IMR-90 (cell line): ENCODE measurements around the gene GFRA3. TPM values are rescaled to one million over a fixed set of nuclear protein-coding genes. Genes with fewer than 3 reads are reported as not detected.

Source experiments
- ATAC-seq: fragments of 200-7000 bp; cut with Tn5 transposase; 2 replicates; pipeline ENCODE4 v1.9.1; 2020; ENCODE audit warnings: low read depth, mild to moderate bottlenecking, moderate library complexity
- BruUV-seq: library from RNA; stranded (reverse); fragments of 400-500 nt; replicated peaks from 2 replicates; lab custom pipeline; 2021; lab: Mats Ljungman, UMichigan
- CTCF ChIA-PET: fragments of 300-600 bp; formaldehyde crosslinking; extraction: SDS; loops from one replicate; lab custom pipeline; 2021; ENCODE audit warnings: antibody characterized with exemption; lab: Yijun Ruan, JAX
- POLR2A ChIA-PET: fragments of 300-600 bp; sonication (Branson Sonifier 250); formaldehyde crosslinking; loops from one replicate; lab custom pipeline; 2022; ENCODE audit warnings: antibody characterized with exemption; ENCODE audit not compliant: unreplicated experiment; lab: Charles Lee
- DNase-seq: peaks from one replicate; pipeline ENCODE4 v3.0.0; 2013
- H2AFZ ChIP-seq: replicated peaks from 2 replicates; pipeline ENCODE3; 2013; ENCODE audit warnings: low read length, mild to moderate bottlenecking; ENCODE audit not compliant: poor library complexity
- H2AK5ac ChIP-seq: 2 replicates; pipeline ENCODE4 v1.6.1; 2013; ENCODE audit warnings: low read depth, low read length, inconsistent platforms
- H2AK9ac ChIP-seq: replicated peaks from 2 replicates; pipeline ENCODE3; 2013; ENCODE audit warnings: mild to moderate bottlenecking, low read depth, low read length, moderate library complexity; ENCODE audit not compliant: poor library complexity
- H2BK120ac ChIP-seq: 2 replicates; pipeline ENCODE4 v1.6.1; 2013; ENCODE audit warnings: low read depth, low read length, inconsistent platforms
- H2BK15ac ChIP-seq: 3 replicates; pipeline ENCODE4 v1.6.1; 2013; ENCODE audit warnings: low read depth, low read length, inconsistent platforms
- H2BK20ac ChIP-seq: 2 replicates; pipeline ENCODE4 v1.6.1; 2013; ENCODE audit warnings: low read depth, mild to moderate bottlenecking, inconsistent platforms, low read length, moderate library complexity
- H2BK5ac ChIP-seq: 2 replicates; pipeline ENCODE4 v1.6.1; 2013; ENCODE audit warnings: mild to moderate bottlenecking, low read depth, low read length, inconsistent platforms; ENCODE audit not compliant: poor library complexity, severe bottlenecking
- H3K14ac ChIP-seq: replicated peaks from 2 replicates; pipeline ENCODE4 v1.6.1; 2013; ENCODE audit warnings: low read depth, low read length, inconsistent platforms
- H3K18ac ChIP-seq: 2 replicates; pipeline ENCODE4 v1.6.1; 2013; ENCODE audit warnings: low read depth, low read length, control low read depth
- H3K23ac ChIP-seq: 2 replicates; pipeline ENCODE4 v1.6.1; 2013; ENCODE audit warnings: low read depth, low read length, inconsistent platforms
- H3K27ac ChIP-seq: 2 replicates; pipeline ENCODE4 v1.5.1; 2013; ENCODE audit warnings: mild to moderate bottlenecking, control low read depth, low read length; ENCODE audit not compliant: insufficient read depth
- H3K27me3 ChIP-seq: 2 replicates; pipeline ENCODE4 v1.6.1; 2013; ENCODE audit warnings: low read length; ENCODE audit not compliant: control insufficient read depth, insufficient read depth
- H3K36me3 ChIP-seq: 2 replicates; pipeline ENCODE4 v1.6.1; 2013; ENCODE audit warnings: low read length, mixed read lengths; ENCODE audit not compliant: control insufficient read depth, insufficient read depth
- H3K4ac ChIP-seq: 2 replicates; pipeline ENCODE4 v1.6.1; 2013; ENCODE audit warnings: low read depth, low read length, inconsistent platforms
- H3K4me1 ChIP-seq: 2 replicates; pipeline ENCODE4 v1.6.1; 2013; ENCODE audit warnings: low read length, mixed read lengths; ENCODE audit not compliant: control insufficient read depth, insufficient read depth
- H3K4me2 ChIP-seq: 2 replicates; pipeline ENCODE4 v1.6.1; 2013; ENCODE audit warnings: low read depth, mild to moderate bottlenecking, control low read depth, low read length, moderate library complexity
- H3K4me3 ChIP-seq: 2 replicates; pipeline ENCODE4 v1.5.1; 2013; ENCODE audit warnings: low read depth, mild to moderate bottlenecking, control low read depth, low read length, moderate library complexity; ENCODE audit not compliant: insufficient read depth
- H3K56ac ChIP-seq: 2 replicates; pipeline ENCODE4 v1.6.1; 2013; ENCODE audit warnings: low read length, inconsistent platforms; ENCODE audit not compliant: insufficient read depth; ENCODE audit errors: extremely low read depth
- H3K79me1 ChIP-seq, 2 experiments: 2 replicates each; pipeline ENCODE4 v1.6.1; 2013; ENCODE audit warnings: low read length in 2 of 2, inconsistent platforms in 1 of 2, low read depth in 1 of 2
- H3K9ac ChIP-seq: 2 replicates; pipeline ENCODE4 v1.6.1; 2013; ENCODE audit warnings: low read depth, low read length, control low read depth
- H3K9me1 ChIP-seq: 2 replicates; pipeline ENCODE4 v1.6.1; 2013; ENCODE audit warnings: low read length, inconsistent platforms; ENCODE audit not compliant: insufficient read depth
- H3K9me3 ChIP-seq: 2 replicates; pipeline ENCODE4 v1.6.1; 2013; ENCODE audit warnings: low read length; ENCODE audit not compliant: control insufficient read depth, insufficient read depth
- H4K20me1 ChIP-seq: 2 replicates; pipeline ENCODE4 v1.6.1; 2013; ENCODE audit warnings: low read length, inconsistent platforms; ENCODE audit not compliant: insufficient read depth
- H4K5ac ChIP-seq: 2 replicates; pipeline ENCODE4 v1.6.1; 2013; ENCODE audit warnings: mild to moderate bottlenecking, low read depth, low read length, control low read depth
- H4K8ac ChIP-seq, 2 experiments: 2 replicates each; pipeline ENCODE4 v1.6.1; 2013; ENCODE audit warnings: low read depth in 2 of 2, low read length in 2 of 2, control low read depth in 1 of 2, inconsistent platforms in 1 of 2
- H4K91ac ChIP-seq: 2 replicates; pipeline ENCODE4 v1.6.1; 2013; ENCODE audit warnings: low read depth, low read length, inconsistent platforms; ENCODE audit not compliant: insufficient read depth
- BHLHE40 ChIP-seq: fragments of 150-350 bp; IDR thresholded peaks from 2 replicates; pipeline ENCODE4 v1.6.1; 2016; ENCODE audit warnings: mild to moderate bottlenecking, low read depth, low read length
- CEBPB ChIP-seq: IDR thresholded peaks from 2 replicates; pipeline ENCODE4 v1.6.1; 2012; ENCODE audit warnings: low read depth, low read length, improper control_type of control experiment
- CHD1 ChIP-seq: IDR thresholded peaks from 2 replicates; pipeline ENCODE4 v1.6.1; 2012; ENCODE audit warnings: low read depth, low read length, improper control_type of control experiment
- MAFK ChIP-seq: IDR thresholded peaks from 2 replicates; pipeline ENCODE4 v1.6.1; 2012; ENCODE audit warnings: low read depth, low read length, improper control_type of control experiment
- MAZ ChIP-seq: IDR thresholded peaks from 2 replicates; pipeline ENCODE4 v1.6.1; 2012; ENCODE audit warnings: low read depth, mild to moderate bottlenecking, low read length, improper control_type of control experiment, moderate library complexity, borderline replicate concordance
- MXI1 ChIP-seq: IDR thresholded peaks from 2 replicates; pipeline ENCODE4 v1.6.1; 2012; ENCODE audit warnings: low read depth, mild to moderate bottlenecking, low read length, moderate library complexity, borderline replicate concordance
- NFE2L2 ChIP-seq: fragments of 150-350 bp; IDR thresholded peaks from 2 replicates; pipeline ENCODE4 v1.6.1; 2016; ENCODE audit warnings: low read depth, mild to moderate bottlenecking, low read length
- POLR2A ChIP-seq: IDR thresholded peaks from 2 replicates; pipeline ENCODE4 v1.6.1; 2012; ENCODE audit warnings: mild to moderate bottlenecking, low read depth, low read length
- RAD21 ChIP-seq: IDR thresholded peaks from 2 replicates; pipeline ENCODE4 v1.6.1; 2012; ENCODE audit warnings: low read length, improper control_type of control experiment
- RCOR1 ChIP-seq: IDR thresholded peaks from 2 replicates; pipeline ENCODE4 v1.6.1; 2012; ENCODE audit warnings: mild to moderate bottlenecking, low read length, improper control_type of control experiment; ENCODE audit not compliant: insufficient replicate concordance
- SMC3 ChIP-seq: fragments of 150-350 bp; IDR thresholded peaks from 2 replicates; pipeline ENCODE4 v1.6.1; 2016; ENCODE audit warnings: low read depth, mild to moderate bottlenecking, antibody characterized with exemption, low read length, moderate library complexity
- USF2 ChIP-seq: fragments of 150-350 bp; IDR thresholded peaks from 2 replicates; pipeline ENCODE4 v1.6.1; 2017; ENCODE audit warnings: mild to moderate bottlenecking, antibody characterized with exemption, low read length, low read depth
- WGBS, 2 experiments: methylation state at CpG; one replicate each; pipeline versions ENCODE4 v1.1.5 to v1.1.7; 2013; ENCODE audit warnings: missing lambda C conversion rate in 2 of 2; ENCODE audit not compliant: insufficient read length in 1 of 2; ENCODE audit errors: extremely low coverage in 2 of 2; 5-methylcytosine and 5-hydroxymethylcytosine counted together
- dilution Hi-C: fragments of 300-500 bp; cut with HindIII; formaldehyde crosslinking; loops from one replicate; pipeline ENCODE4 v1.14.3; 2018; ENCODE audit warnings: low sequenced_read_pairs; ENCODE audit not compliant: unreplicated experiment
- in situ Hi-C: fragments of 300-500 bp; cut with MboI; formaldehyde crosslinking; loops from 3 replicates; pipeline ENCODE4 v1.14.3; 2019; ENCODE audit warnings: low sequenced_read_pairs, inconsistent platforms, mixed read lengths
- intact Hi-C: fragments of 100-400 bp; cut with micrococcal nuclease; formaldehyde crosslinking; loops from 2 replicates; pipeline ENCODE4 v1.10.0; 2022
- polyA plus RNA-seq, 3 experiments: library from polyadenylated mRNA; depleted of rRNA; stranded (reverse); fragments of >200 nt; gene quantifications; 2 replicates each; pipeline ENCODE4 v1.2.3, GENCODE V29; 2012; ENCODE audit warnings: low replicate concordance in 1 of 3
- total RNA-seq: library from RNA; depleted of rRNA; stranded (reverse); fragments of >200 nt; gene quantifications from 2 replicates; pipeline ENCODE4 v1.2.3, GENCODE V29; 2012
- TF ChIP-seq, protein P1 (sequence below): fragments of 150-350 bp; IDR thresholded peaks from 2 replicates; pipeline ENCODE4 v1.6.1; 2016; ENCODE audit warnings: low read depth, mild to moderate bottlenecking, low read length, moderate library complexity, borderline replicate concordance

Gene GFRA3
- total and polyA plus RNA-seq, 2 of the 4 experiments (the other 2 are of a cell fraction) = not detected

DNA sequence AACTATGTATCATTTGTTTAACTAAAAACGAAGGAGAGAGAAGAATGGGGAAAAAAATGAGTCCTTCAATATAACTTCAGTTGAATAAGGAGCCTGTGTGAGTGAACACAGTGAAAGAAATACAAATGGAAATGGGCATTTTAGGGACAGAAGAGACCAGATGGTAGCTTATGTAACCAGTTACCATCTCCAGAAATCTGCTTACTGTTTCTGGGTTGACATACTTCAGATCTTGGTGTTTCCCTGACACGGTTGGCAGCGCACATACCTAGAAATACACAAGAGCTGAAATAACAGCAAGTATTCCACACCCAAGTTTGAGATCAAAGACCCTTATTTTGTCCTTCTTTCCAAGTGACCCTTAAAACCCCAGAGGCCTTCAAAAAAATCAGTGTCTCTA is 14.9 kb upstream of the GFRA3 start:
- Histone ChIP-seq H2AK9ac (no peak overlapping the region), H3K14ac (no peak overlapping the region), H3K4me1 (no peaks in the 10 kb centered on the region), H3K4ac (no peak overlapping the region), H3K9me3 (no peaks in the 10 kb centered on the region), H4K91ac (no peak overlapping the region), H4K5ac (no peak overlapping the region), H2AK5ac (no peak overlapping the region), H4K20me1 (no peaks in the 10 kb centered on the region), H3K18ac (no peak overlapping the region), H2AFZ (no peak overlapping the region), H2BK20ac (no peak overlapping the region), H4K8ac (no peak overlapping the region), H3K9me1 (no peaks in the 10 kb centered on the region), H3K9ac (no peak overlapping the region), H3K79me1 (no peaks in the 10 kb centered on the region), H3K56ac (no peak overlapping the region), H3K4me3 (no peak overlapping the region), H3K23ac (no peak overlapping the region), H3K27ac (no peak overlapping the region), H3K27me3 (no peaks in the 10 kb centered on the region), H2BK5ac (no peak overlapping the region), H2BK120ac (no peak overlapping the region), H2BK15ac (no peak overlapping the region), H3K4me2 (no peak overlapping the region), H3K36me3 (0 out of 2 replicates have a peak, but pooled peaks cover 2% of the 10 kb centered on the region)
- CTCF ChIA-PET = interaction anchor here (0.6 to 0.8 kb wide), 2 partner anchors 14 to 66 kb away, joined by 3 to 5 read pairs; no protein-coding TSS in a partner anchor
- no peak for ATAC-seq
- dilution Hi-C loops (no loop called here), intact Hi-C loops (no loop called here), in situ Hi-C loops (no loop called here)
- WGBS, 2 experiments = no CpG with 5 or more reads among the region's 3 CpGs
- no peak for DNase-seq
- no peak for TF ChIP-seq RCOR1
- TF ChIP-seq MAFK = no peak
- TF ChIP-seq, protein P1, sequence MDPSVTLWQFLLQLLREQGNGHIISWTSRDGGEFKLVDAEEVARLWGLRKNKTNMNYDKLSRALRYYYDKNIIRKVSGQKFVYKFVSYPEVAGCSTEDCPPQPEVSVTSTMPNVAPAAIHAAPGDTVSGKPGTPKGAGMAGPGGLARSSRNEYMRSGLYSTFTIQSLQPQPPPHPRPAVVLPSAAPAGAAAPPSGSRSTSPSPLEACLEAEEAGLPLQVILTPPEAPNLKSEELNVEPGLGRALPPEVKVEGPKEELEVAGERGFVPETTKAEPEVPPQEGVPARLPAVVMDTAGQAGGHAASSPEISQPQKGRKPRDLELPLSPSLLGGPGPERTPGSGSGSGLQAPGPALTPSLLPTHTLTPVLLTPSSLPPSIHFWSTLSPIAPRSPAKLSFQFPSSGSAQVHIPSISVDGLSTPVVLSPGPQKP = no peak
- no peak for TF ChIP-seq MAZ
- no peak for TF ChIP-seq RAD21
- no peak for TF ChIP-seq NFE2L2
- TF ChIP-seq POLR2A = no peak
- no peak for TF ChIP-seq BHLHE40
- TF ChIP-seq USF2 = no peak
- no peak for TF ChIP-seq CHD1
- no peak for TF ChIP-seq CEBPB
- TF ChIP-seq SMC3 = no peak
- no peak for TF ChIP-seq MXI1
- no TSS peak for BruUV-seq
- POLR2A ChIA-PET = no interaction called here
